H1 (cell line): ENCODE data around the gene THBS3. TPM values are rescaled to one million over a fixed set of nuclear protein-coding genes. Genes with fewer than 3 reads are reported as not detected.

Experiments
- CTCF ChIA-PET: fragments of 300-600 bp; sonication (Branson Sonifier 250); formaldehyde crosslinking; loops from one replicate; lab custom pipeline; 2021; ENCODE audit not compliant: partially characterized antibody; lab: Charles Lee
- POLR2A ChIA-PET: fragments of 300-600 bp; sonication (Branson Sonifier 250); formaldehyde crosslinking; loops from one replicate; lab custom pipeline; 2021; ENCODE audit warnings: inconsistent platforms; ENCODE audit not compliant: partially characterized antibody; lab: Charles Lee
- DNase-seq, 2 experiments: peaks; one replicate each; pipeline versions ENCODE4 v3.0.0 to v3.0.0-alpha.2; 2010 to 2022; ENCODE audit warnings: low spot score in 2 of 2, low read depth in 1 of 2, mixed read lengths in 1 of 2
- FAIRE-seq: peaks from 2 replicates; lab custom pipeline; 2011; peaks lifted over from hg19 to GRCh38; lab: Jason Lieb, UNC
- H2AFZ ChIP-seq: 2 replicates; pipeline ENCODE4 v1.8.1; 2012; ENCODE audit warnings: low read length, inconsistent platforms
- H2AK5ac ChIP-seq: 2 replicates; pipeline ENCODE4 v1.6.1; 2013; ENCODE audit warnings: low read depth, low read length
- H2BK120ac ChIP-seq: replicated peaks from 2 replicates; pipeline ENCODE3; 2013; ENCODE audit warnings: low read depth, low read length, inconsistent platforms
- H2BK12ac ChIP-seq: 2 replicates; pipeline ENCODE4 v1.6.1; 2013; ENCODE audit warnings: low read depth, low read length
- H2BK15ac ChIP-seq: 2 replicates; pipeline ENCODE4 v1.6.1; 2013; ENCODE audit warnings: low read length
- H2BK20ac ChIP-seq: 2 replicates; pipeline ENCODE4 v1.6.1; 2013; ENCODE audit warnings: low read length
- H2BK5ac ChIP-seq: 2 replicates; pipeline ENCODE4 v1.6.1; 2013; ENCODE audit warnings: low read depth, low read length
- H3K14ac ChIP-seq: 2 replicates; pipeline ENCODE4 v1.6.1; 2013; ENCODE audit warnings: inconsistent platforms; ENCODE audit not compliant: insufficient read length
- H3K18ac ChIP-seq: 2 replicates; pipeline ENCODE4 v1.6.1; 2013; ENCODE audit warnings: low read length; ENCODE audit errors: extremely low read depth
- H3K23ac ChIP-seq: 2 replicates; pipeline ENCODE4 v1.6.1; 2013; ENCODE audit warnings: inconsistent platforms; ENCODE audit not compliant: insufficient read length
- H3K23me2 ChIP-seq: 2 replicates; pipeline ENCODE4 v1.6.1; 2013; ENCODE audit warnings: low read depth, low read length
- H3K27ac ChIP-seq: 2 replicates; pipeline ENCODE4 v1.6.1; 2011; ENCODE audit warnings: low read depth, low read length, inconsistent platforms
- H3K27me3 ChIP-seq, 4 experiments: replicated peaks in 1 of 4; 1 replicate in 1 of 4; 2 replicates in 3 of 4; pipeline versions ENCODE4 v1.6.1 to v1.8.1; 2011 to 2013; ENCODE audit warnings: low read length in 3 of 4, mild to moderate bottlenecking in 3 of 4, inconsistent platforms in 2 of 4, mixed read lengths in 2 of 4, moderate library complexity in 1 of 4; ENCODE audit not compliant: control insufficient read depth in 3 of 4, insufficient read depth in 3 of 4; ENCODE audit errors: extremely low read depth in 1 of 4
- H3K36me3 ChIP-seq, 4 experiments: 2 replicates each; pipeline versions ENCODE4 v1.6.1 to v1.8.1; 2011 to 2013; ENCODE audit warnings: mild to moderate bottlenecking in 4 of 4, low read length in 3 of 4, moderate library complexity in 2 of 4, control low read depth in 1 of 4, inconsistent platforms in 1 of 4; ENCODE audit not compliant: insufficient read depth in 4 of 4, control insufficient read depth in 2 of 4
- H3K4ac ChIP-seq: replicated peaks from 2 replicates; pipeline ENCODE3; 2013; ENCODE audit warnings: low read length, low read depth, mixed read lengths, inconsistent platforms; ENCODE audit not compliant: insufficient read length
- H3K4me1 ChIP-seq, 4 experiments: replicated peaks in 1 of 4; 1 replicate in 1 of 4; 2 replicates in 3 of 4; pipeline versions ENCODE4 v1.6.1 to v1.8.1; 2011 to 2013; ENCODE audit warnings: low read length in 3 of 4, inconsistent platforms in 2 of 4, mixed read lengths in 1 of 4; ENCODE audit not compliant: insufficient read depth in 4 of 4, control insufficient read depth in 3 of 4
- H3K4me2 ChIP-seq, 2 experiments: 2 replicates each; pipeline versions ENCODE4 v1.6.1 to v1.8.1; 2011 to 2013; ENCODE audit warnings: low read depth in 2 of 2, low read length in 2 of 2, control low read depth in 1 of 2, inconsistent platforms in 1 of 2, mild to moderate bottlenecking in 1 of 2; ENCODE audit not compliant: insufficient read depth in 1 of 2
- H3K4me3 ChIP-seq, 4 experiments: fragments of 200-600, 300-600 bp in 1 of 4; sonication (generic), shearing (Covaris generic), sonication (Bioruptor Twin) in 1 of 4; 2 replicates each; pipeline versions ENCODE4 v1.5.1 to v1.8.1; 2011 to 2016; ENCODE audit warnings: low read length in 4 of 4, low read depth in 3 of 4, control low read depth in 2 of 4, inconsistent platforms in 2 of 4, mild to moderate bottlenecking in 2 of 4, mixed read lengths in 1 of 4, moderate library complexity in 1 of 4; ENCODE audit not compliant: insufficient read depth in 2 of 4; ENCODE audit errors: extremely low read depth in 1 of 4
- H3K56ac ChIP-seq: replicated peaks from 2 replicates; pipeline ENCODE3; 2013; ENCODE audit warnings: low read depth, mild to moderate bottlenecking, mixed read lengths, low read length, inconsistent platforms; ENCODE audit not compliant: insufficient read length
- H3K79me1 ChIP-seq: 2 replicates; pipeline ENCODE4 v1.6.1; 2013; ENCODE audit warnings: low read depth, low read length, control low read depth
- H3K79me2 ChIP-seq, 2 experiments: 2 replicates each; pipeline versions ENCODE4 v1.6.1 to v1.8.1; 2012 to 2013; ENCODE audit warnings: low read length in 2 of 2, mild to moderate bottlenecking in 2 of 2, inconsistent platforms in 1 of 2; ENCODE audit not compliant: insufficient read depth in 2 of 2, control insufficient read depth in 1 of 2
- H3K9ac ChIP-seq, 4 experiments: replicated peaks in 1 of 4; 1 replicate in 1 of 4; 2 replicates in 3 of 4; pipeline versions ENCODE4 v1.6.1 to v1.8.1; 2011 to 2013; ENCODE audit warnings: low read depth in 3 of 4, low read length in 3 of 4, control low read depth in 2 of 4, mild to moderate bottlenecking in 2 of 4, moderate library complexity in 2 of 4, inconsistent platforms in 1 of 4; ENCODE audit errors: extremely low read depth in 1 of 4
- H3K9me3 ChIP-seq, 2 experiments: 2 replicates each; pipeline versions ENCODE4 v1.6.1 to v1.8.1; 2012 to 2013; ENCODE audit warnings: mild to moderate bottlenecking in 2 of 2, moderate library complexity in 2 of 2, control low read depth in 1 of 2, inconsistent platforms in 1 of 2, low read depth in 1 of 2, low read length in 1 of 2, mixed read lengths in 1 of 2; ENCODE audit not compliant: insufficient read depth in 2 of 2
- H4K20me1 ChIP-seq, 2 experiments: replicated peaks in 1 of 2; 2 replicates each; pipeline versions ENCODE3 to v1.8.1; 2011 to 2013; ENCODE audit warnings: inconsistent platforms in 2 of 2, low read length in 2 of 2, mild to moderate bottlenecking in 1 of 2; ENCODE audit not compliant: insufficient read depth in 2 of 2, control insufficient read depth in 1 of 2
- H4K5ac ChIP-seq: 2 replicates; pipeline ENCODE4 v1.6.1; 2013; ENCODE audit warnings: low read length, low read depth, mixed read lengths, inconsistent platforms; ENCODE audit not compliant: insufficient read length
- H4K8ac ChIP-seq: 2 replicates; pipeline ENCODE4 v1.8.0; 2013; ENCODE audit warnings: mild to moderate bottlenecking, moderate library complexity, low read length, inconsistent platforms; ENCODE audit not compliant: insufficient read depth; ENCODE audit errors: extremely low read depth
- H4K91ac ChIP-seq: replicated peaks from 2 replicates; pipeline ENCODE3; 2013; ENCODE audit warnings: low read length, mixed read lengths, inconsistent platforms; ENCODE audit not compliant: insufficient read length
- ASH2L ChIP-seq: fragments of 200-600, 300-600 bp; sonication (generic); IDR thresholded peaks from one replicate; pipeline ENCODE4 v1.7.1; 2017; ENCODE audit warnings: low read length
- CHD1 ChIP-seq: IDR thresholded peaks from 2 replicates; pipeline ENCODE4 v1.6.1; 2012; ENCODE audit warnings: low read depth, low read length, improper control_type of control experiment
- CREB1 ChIP-seq: IDR thresholded peaks from 2 replicates; pipeline ENCODE4 v1.6.1; 2012; ENCODE audit warnings: inconsistent platforms
- HDAC2 ChIP-seq, 2 experiments: fragments of 300-600 bp in 1 of 2; sonication (generic) in 1 of 2; IDR thresholded peaks; 2 replicates each; pipeline ENCODE4 v1.6.1; 2011 to 2012; ENCODE audit warnings: low read depth in 2 of 2, low read length in 2 of 2, mild to moderate bottlenecking in 2 of 2, moderate library complexity in 2 of 2, borderline replicate concordance in 1 of 2, inconsistent platforms in 1 of 2
- JUN ChIP-seq: IDR thresholded peaks from 2 replicates; pipeline ENCODE4 v1.6.1; 2011; ENCODE audit warnings: low read depth, mild to moderate bottlenecking, improper control_type of control experiment, low read length
- KDM1A ChIP-seq: fragments of 200-600, 300-600 bp; sonication (generic); IDR thresholded peaks from 2 replicates; pipeline ENCODE4 v1.7.1; 2016; ENCODE audit warnings: mild to moderate bottlenecking, low read length, borderline replicate concordance
- KDM4A ChIP-seq: IDR thresholded peaks from one replicate; pipeline ENCODE4 v1.7.1; 2012; ENCODE audit warnings: low read depth, mild to moderate bottlenecking, moderate library complexity, low read length, inconsistent platforms; ENCODE audit not compliant: severe bottlenecking
- NRF1 ChIP-seq: IDR thresholded peaks from 2 replicates; pipeline ENCODE4 v1.6.1; 2011; ENCODE audit warnings: mild to moderate bottlenecking, low read depth, low read length, improper control_type of control experiment
- POLR2AphosphoS5 ChIP-seq: IDR thresholded peaks from 2 replicates; pipeline ENCODE4 v1.6.1; 2011; ENCODE audit warnings: low read depth, low read length
- RBBP5 ChIP-seq: IDR thresholded peaks from 2 replicates; pipeline ENCODE4 v1.7.1; 2012; ENCODE audit warnings: low read depth, mild to moderate bottlenecking, inconsistent platforms, low read length, moderate library complexity, borderline replicate concordance
- SP4 ChIP-seq: IDR thresholded peaks from 2 replicates; pipeline ENCODE4 v1.6.1; 2012; ENCODE audit warnings: low read length, inconsistent platforms
- WGBS, 2 experiments: shearing (Covaris generic) in 1 of 2; methylation state at CpG; one replicate each; pipeline versions ENCODE4 v1.1.6 to v1.1.7; 2013 to 2015; ENCODE audit warnings: low lambda C conversion rate in 2 of 2, mixed read lengths in 2 of 2, inconsistent platforms in 1 of 2, low coverage in 1 of 2, missing lambda C conversion rate in 1 of 2; ENCODE audit not compliant: insufficient replicate concordance in 2 of 2, insufficient coverage in 1 of 2, insufficient read length in 1 of 2; ENCODE audit errors: extremely low coverage in 1 of 2, missing lambda C conversion rate in 1 of 2; 5-methylcytosine and 5-hydroxymethylcytosine counted together
- polyA plus RNA-seq, 7 experiments: library from polyadenylated mRNA; depleted of rRNA in 3 of 7; stranded (reverse) in 5 of 7; unstranded in 2 of 7; fragments of >200 nt in 5 of 7; fragments of 200-250 nt in 2 of 7; gene quantifications; 1 replicate in 5 of 7; 2 replicates in 1 of 7; 4 replicates in 1 of 7; pipeline versions ENCODE4 v1.2.1 to v1.2.3, GENCODE V29; 2011 to 2013; ENCODE audit warnings: missing spikeins in 2 of 7, mixed read lengths in 2 of 7
- total RNA-seq: library from RNA; stranded (reverse); fragmentation: NEBNext Ultra II Directional; extraction: Animal tissue kit (Norgen Biotek cat#: 25700); gene quantifications from 2 replicates; pipeline ENCODE4 v1.2.1, GENCODE V29; 2021

The THBS3 gene
- total and polyA plus RNA-seq, 2 of the 8 experiments (the other 6 are each of a cell fraction or from before 2014, with no cell fraction given) = 3.0 to 3.5 TPM

GRCh38 chr1:155244368-155245162, 36.9 kb upstream of the THBS3 start:
- Histone ChIP-seq H3K9me3 (no peaks in the 10 kb centered on the region), H3K79me2 (no peaks in the 10 kb centered on the region), H4K5ac (peak overlapping the region; percentile 38), H3K27me3 (peaks cover 0 to 14% (median 4%) of the 10 kb centered on the region in 4 experiments; a peak in 2 of 7 replicates), H3K9ac (peak overlapping the region; percentile 73 to 80 (median 76)), H3K56ac (no peak overlapping the region), H3K4me1 (peaks cover 0 to 4% (median 1%) of the 10 kb centered on the region in 4 experiments; a peak in 2 of 7 replicates), H3K4me3 (peak overlapping the region; percentile 50 to 58 (median 56)), H3K23ac (no peak overlapping the region), H2BK15ac (0 out of 2 replicates have a peak overlapping the region, but pooled peaks have one; percentile 9), H2AK5ac (no peak overlapping the region), H2BK5ac (peak overlapping the region; percentile 88), H3K36me3 (peaks cover 0 to 9% (median 2%) of the 10 kb centered on the region in 4 experiments; a peak in 2 of 8 replicates), H2BK20ac (peak overlapping the region; percentile 61; the same call in 1 of the 2 replicates), H3K18ac (peak overlapping the region; percentile 100), H4K91ac (peak overlapping the region; percentile 88), H3K14ac (no peak overlapping the region), H3K27ac (peak overlapping the region; percentile 79), H4K8ac (peak overlapping the region; percentile 79; the same call in 1 of the 2 replicates), H3K4me2 (peak overlapping the region; percentile 59 to 73), H4K20me1 (peaks cover 0 to 2% of the 10 kb centered on the region in 2 experiments), H3K23me2 (peaks cover 5% of the 10 kb centered on the region; the same call in 1 of the 2 replicates), H3K4ac (no peak overlapping the region), H2AFZ (no peak overlapping the region), H2BK12ac (no peak overlapping the region; the same call in 1 of the 2 replicates), H2BK120ac (no peak overlapping the region), H3K79me1 (no peaks in the 10 kb centered on the region)
- DNase-seq = peak; percentile 96 to 97
- 1% methylated on average over 43 of the region's 53 CpGs; no CpG with 5 or more reads in 1 of the 2 experiments for WGBS, 2 experiments
- FAIRE-seq = no peak
- POLR2A ChIA-PET = interaction anchor here (0.8 to 4.1 kb wide), 18 partner anchors 12 to 585 kb away, joined by 3 to 20 read pairs (median 4); partner anchors contain the start of genes CLK2, KRTCAP2, MTX1 and SCAMP3
- CTCF ChIA-PET = interaction anchor here (0.9 to 15.2 kb wide), 6 partner anchors 26 to 78 kb away, joined by 3 to 227 read pairs (median 4); partner anchors contain the start of genes MTX1, RUSC1 and THBS3
- peak; percentile 46; the same call in 1 of the 2 replicates for TF ChIP-seq NRF1
- peak; percentile 76 for TF ChIP-seq ASH2L
- TF ChIP-seq SP4 = peak; percentile 93
- TF ChIP-seq JUN = no peak
- TF ChIP-seq CREB1 = peak; percentile 71
- TF ChIP-seq POLR2AphosphoS5 = peak; percentile 94
- TF ChIP-seq CHD1 = no peak
- no peak; the same call in 1 of the 2 replicates for TF ChIP-seq KDM1A
- peak; percentile 97 to 98; a peak in 2 of 4 replicates for TF ChIP-seq HDAC2 (IDR thresholded peaks at IDR 0.05; ENCODE audit: borderline replicate concordance in 1 of 2, low read depth in 2 of 2, low read length in 2 of 2)
- TF ChIP-seq RBBP5 = peak; percentile 80
- no peak for TF ChIP-seq KDM4A
